GM10266 (cell line): ENCODE measurements around the gene SLC1A3.

Experiments used
- DNase-seq: peaks from one replicate; pipeline ENCODE4 v3.0.0; 2012; ENCODE audit errors: extremely low spot score
- TF ChIP-seq, protein P1 (sequence below): IDR thresholded peaks from 2 replicates; pipeline ENCODE4 v1.5.1; 2012; ENCODE audit warnings: mild to moderate bottlenecking, low read depth; ENCODE audit not compliant: control insufficient read depth, insufficient read depth; ENCODE audit errors: missing control alignments

The SLC1A3 gene

DNA sequence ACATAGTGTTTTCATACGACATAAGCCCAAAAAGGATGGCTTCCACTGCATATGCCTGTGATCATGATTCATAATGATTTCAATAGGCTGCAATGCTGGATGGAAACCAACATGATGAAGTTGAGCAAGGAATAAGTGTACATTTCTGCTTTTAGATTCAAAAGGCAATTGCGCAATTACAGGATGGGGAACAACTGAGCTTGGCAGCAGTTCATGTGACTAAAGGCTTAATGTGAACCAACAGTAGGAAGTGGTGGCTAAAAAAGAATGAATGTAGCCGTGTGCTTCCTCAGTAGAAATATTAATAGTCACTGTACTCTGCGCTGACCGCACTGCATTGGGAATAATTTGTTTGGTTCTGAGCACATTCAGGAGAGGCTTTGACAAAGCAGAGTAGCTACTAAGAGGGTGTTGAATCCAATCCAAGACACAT, 51.2 kb downstream of the SLC1A3 start:
- DNase-seq, result no peak

GRCh38 chr5:36658038-36658756, 51.8 kb downstream of the SLC1A3 start:
- no peak for DNase-seq
- TF ChIP-seq, protein P1, sequence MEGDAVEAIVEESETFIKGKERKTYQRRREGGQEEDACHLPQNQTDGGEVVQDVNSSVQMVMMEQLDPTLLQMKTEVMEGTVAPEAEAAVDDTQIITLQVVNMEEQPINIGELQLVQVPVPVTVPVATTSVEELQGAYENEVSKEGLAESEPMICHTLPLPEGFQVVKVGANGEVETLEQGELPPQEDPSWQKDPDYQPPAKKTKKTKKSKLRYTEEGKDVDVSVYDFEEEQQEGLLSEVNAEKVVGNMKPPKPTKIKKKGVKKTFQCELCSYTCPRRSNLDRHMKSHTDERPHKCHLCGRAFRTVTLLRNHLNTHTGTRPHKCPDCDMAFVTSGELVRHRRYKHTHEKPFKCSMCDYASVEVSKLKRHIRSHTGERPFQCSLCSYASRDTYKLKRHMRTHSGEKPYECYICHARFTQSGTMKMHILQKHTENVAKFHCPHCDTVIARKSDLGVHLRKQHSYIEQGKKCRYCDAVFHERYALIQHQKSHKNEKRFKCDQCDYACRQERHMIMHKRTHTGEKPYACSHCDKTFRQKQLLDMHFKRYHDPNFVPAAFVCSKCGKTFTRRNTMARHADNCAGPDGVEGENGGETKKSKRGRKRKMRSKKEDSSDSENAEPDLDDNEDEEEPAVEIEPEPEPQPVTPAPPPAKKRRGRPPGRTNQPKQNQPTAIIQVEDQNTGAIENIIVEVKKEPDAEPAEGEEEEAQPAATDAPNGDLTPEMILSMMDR, result no peak

More for the DNA sequence above, 51.2 kb downstream of the SLC1A3 start:
- TF ChIP-seq, protein P1, result no peak

DNA sequence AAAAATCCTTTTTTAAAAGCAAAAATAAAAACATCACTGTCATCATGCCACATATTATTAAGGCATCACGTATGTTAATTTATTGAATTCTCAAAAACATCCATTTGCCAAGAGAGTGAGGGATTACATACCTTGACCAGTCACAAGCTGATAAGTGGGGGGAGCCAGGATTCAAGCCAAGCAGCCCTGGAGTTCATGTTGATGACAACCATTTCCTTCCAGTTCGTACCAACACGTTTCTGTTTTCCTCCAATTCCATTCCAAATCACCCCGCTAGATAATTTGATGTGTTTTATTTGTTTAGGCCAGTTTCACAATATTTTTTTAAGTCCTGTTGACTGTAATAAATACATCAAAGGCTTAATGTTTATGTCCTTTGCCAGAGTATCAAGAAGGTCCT, 53.0 kb downstream of the SLC1A3 start:
- no peak for DNase-seq
- TF ChIP-seq, protein P1, result no peak

- no peak for DNase-seq
- TF ChIP-seq, protein P1, result no peak
These were observed 54.1 kb downstream of the SLC1A3 start for GRCh38 chr5:36660397-36661049.

GRCh38 chr5:36661456-36662220, 55.2 kb downstream of the SLC1A3 start:
- TF ChIP-seq, protein P1, result no peak
- DNase-seq, result no peak

GRCh38 chr5:36662291-36662851, 56.0 kb downstream of the SLC1A3 start:
- DNase-seq, result no peak
- TF ChIP-seq, protein P1, result no peak
